ENCODE measurements around the gene ULBP1.
A peak's percentile ranks its signal among the peaks of the same experiment; 100 is the strongest.
"Not testable (repeated sequence)": the region's sequence is repeated elsewhere in the genome, so short reads cannot be mapped to it uniquely, and the experiment has no call there.

The ULBP1 gene

DNA sequence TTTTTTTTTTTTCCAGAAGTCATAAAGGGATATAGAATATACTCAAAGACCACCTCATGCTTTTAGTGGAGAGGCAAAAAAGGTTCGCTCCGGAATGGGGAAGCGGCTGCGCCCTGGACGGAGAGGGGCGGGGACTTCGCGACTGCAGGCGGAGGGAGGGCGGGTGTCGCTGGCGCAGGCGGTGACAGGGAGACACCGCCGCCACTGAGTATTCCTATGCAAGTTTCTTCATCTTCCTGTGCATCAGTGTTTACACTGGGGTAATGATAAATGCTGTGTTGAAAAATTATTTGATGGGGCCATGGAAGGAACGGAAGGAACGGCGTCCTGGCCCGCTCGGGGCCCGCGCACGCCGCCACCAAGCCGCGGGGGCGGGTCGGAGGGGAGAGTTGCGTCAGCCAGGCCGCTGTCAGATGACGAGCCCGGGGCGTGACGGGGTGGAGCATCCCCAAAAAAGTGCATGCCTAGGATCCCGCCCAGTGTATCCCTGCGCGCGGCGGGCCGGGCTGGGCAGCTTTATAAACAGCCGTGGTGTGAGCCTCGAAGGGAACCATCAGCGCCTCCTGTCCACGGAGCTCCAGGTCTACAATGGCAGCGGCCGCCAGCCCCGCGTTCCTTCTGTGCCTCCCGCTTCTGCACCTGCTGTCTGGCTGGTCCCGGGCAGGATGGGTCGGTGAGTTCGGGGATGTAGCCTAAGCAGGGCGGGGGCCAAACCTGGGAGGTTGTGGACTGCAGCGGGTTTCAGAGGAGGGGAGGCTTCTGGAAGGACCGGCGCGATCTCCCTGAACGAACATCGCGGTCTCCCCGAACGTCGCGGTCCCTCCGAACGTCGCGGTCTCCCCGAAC lies at the start of gene ULBP1:
ULBP1 (plus strand) TSS at position 482 of the 846 bp plus-strand sequence; CDS start at position 589, 107 bp downstream.
- DNase-seq: peak; percentile 84 to 91
- no peaks in the 10 kb centered on the region for H3K36me3 ChIP-seq
- TF ChIP-seq CTCF (IDR thresholded peaks at IDR 0.05): no peak
- H3K4me3 ChIP-seq: peak within 1 kb of the TSS; percentile 45 to 54
- no peaks in the 10 kb centered on the region for H3K9me3 ChIP-seq
- H3K27ac ChIP-seq: no peak within 1 kb of the TSS
- peaks cover 0 to 81% of the 10 kb centered on the region in 2 donors for H3K27me3 ChIP-seq
- intact Hi-C loops (cut with DNase I; ENCODE audit: low total_unique reads): loop anchor here (2.0 kb wide), 1 partner anchor 25 kb away; no protein-coding TSS in a partner anchor
- H3K4me1 ChIP-seq: peaks cover 0 to 28% (median 26%) of the 10 kb centered on the region in 4 donors

DNA sequence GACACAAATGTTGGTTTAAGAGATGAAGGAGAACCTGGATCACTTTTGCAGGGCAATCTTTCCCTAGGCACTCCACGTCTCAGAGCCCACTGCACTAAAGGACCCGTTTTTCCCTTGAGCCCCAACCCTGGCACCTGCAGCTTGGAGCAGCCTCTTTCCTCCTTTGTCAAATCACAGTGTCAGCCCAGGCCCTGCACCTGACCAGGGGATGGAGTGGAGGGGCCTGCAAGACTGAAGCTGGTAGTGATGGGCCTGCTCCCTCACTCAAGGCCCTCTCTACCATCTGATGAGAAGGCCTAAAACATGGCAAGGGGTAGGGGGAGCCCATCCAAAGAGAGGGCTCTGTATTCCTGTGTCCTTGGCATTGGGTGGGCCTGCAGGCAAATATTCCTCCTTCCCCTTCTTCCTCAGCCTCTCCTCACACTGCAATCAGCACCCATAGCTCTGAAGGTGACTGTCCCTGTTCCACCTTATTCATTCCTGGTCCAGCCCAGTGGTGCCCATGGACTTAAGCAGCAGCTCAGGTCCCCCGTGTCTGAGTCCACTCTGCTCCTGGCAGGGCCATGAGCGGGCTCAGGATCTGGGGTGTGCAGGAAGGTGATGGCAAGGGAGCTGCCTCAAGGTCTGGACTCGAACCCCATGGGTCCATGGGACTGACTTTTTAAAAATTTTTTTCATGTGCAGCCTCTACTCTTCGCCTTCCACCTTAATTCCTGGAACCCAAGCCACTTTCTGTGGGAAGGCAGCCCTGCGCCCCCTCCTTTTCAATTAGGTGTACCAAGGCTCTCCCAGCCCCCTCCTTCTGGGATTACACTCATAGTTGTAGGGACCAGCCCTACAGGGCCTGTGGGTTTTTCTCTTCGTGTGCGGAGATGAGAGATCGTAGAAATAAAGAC lies 47.5 kb upstream of the ULBP1 start:
- H3K9me3 ChIP-seq: no peaks in the 10 kb centered on the region
- H3K4me3 ChIP-seq: no peak overlapping the region
- no peaks in the 10 kb centered on the region for H3K4me1 ChIP-seq
- no peak overlapping the region for H3K27ac ChIP-seq
- TF ChIP-seq CTCF (IDR thresholded peaks at IDR 0.05): no peak
- peak in 1 of 2 donors; percentile 41 for DNase-seq
- intact Hi-C loops (cut with DNase I; ENCODE audit: low total_unique reads): no loop called here
- no peaks in the 10 kb centered on the region for H3K27me3 ChIP-seq
- no peaks in the 10 kb centered on the region for H3K36me3 ChIP-seq

GRCh38 chr6:149917679-149918078 lies 46.1 kb upstream of the ULBP1 start:
- no peak overlapping the region for H3K4me3 ChIP-seq
- no peak overlapping the region for H3K27ac ChIP-seq
- peak in 1 of 2 donors; percentile 40 for DNase-seq
- H3K4me1 ChIP-seq: peaks cover 0 to 6% (median 4%) of the 10 kb centered on the region in 4 donors
- no peaks in the 10 kb centered on the region for H3K9me3 ChIP-seq
- intact Hi-C loops (cut with DNase I; ENCODE audit: low total_unique reads): no loop called here
- no peak for TF ChIP-seq CTCF (IDR thresholded peaks at IDR 0.05)
- H3K27me3 ChIP-seq: no peaks in the 10 kb centered on the region
- no peaks in the 10 kb centered on the region for H3K36me3 ChIP-seq

DNA sequence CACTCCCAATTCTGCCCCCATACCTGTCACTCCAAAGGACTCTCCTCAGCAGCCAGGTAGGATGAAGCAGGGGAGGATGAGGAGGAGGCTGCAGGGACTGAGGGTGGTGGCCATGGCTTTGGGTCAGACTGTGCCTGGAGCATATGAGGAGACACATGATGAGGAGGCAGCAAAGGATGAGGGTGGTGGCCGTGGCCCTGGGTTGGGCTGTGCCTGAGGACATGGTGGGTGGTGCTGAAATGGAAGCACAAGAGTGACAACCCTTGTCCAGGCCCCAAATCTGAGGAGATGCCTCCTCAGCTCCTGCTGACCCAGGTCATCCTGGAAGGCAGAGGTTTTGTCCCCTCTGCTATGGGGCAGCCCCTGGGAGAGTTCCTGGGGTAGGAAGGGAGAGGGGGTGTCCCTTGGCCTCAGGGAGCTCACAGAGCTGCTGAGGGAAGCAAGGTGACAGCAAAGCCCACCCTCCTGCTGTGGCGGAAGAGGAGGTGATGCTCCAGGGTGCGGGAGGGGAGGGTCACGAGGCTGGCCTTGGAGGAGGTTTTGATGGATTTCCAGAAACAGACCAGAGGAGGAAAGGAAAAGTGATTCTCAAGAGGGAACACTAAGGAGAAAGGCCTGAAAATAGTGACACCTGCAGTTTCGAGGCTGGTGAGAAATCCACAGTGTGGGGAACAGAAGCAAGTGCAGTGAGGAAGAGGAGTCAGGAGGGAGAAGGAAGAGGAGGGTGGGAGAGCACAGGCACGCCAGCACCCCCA lies 45.4 kb upstream of the ULBP1 start:
- peaks cover 0 to 12% (median 7%) of the 10 kb centered on the region in 4 donors for H3K4me1 ChIP-seq
- H3K4me3 ChIP-seq: no peak overlapping the region
- H3K27me3 ChIP-seq: no peaks in the 10 kb centered on the region
- no peak overlapping the region for H3K27ac ChIP-seq
- H3K36me3 ChIP-seq: no peaks in the 10 kb centered on the region
- intact Hi-C loops (cut with DNase I; ENCODE audit: low total_unique reads): no loop called here
- TF ChIP-seq CTCF (IDR thresholded peaks at IDR 0.05): no peak
- no peaks in the 10 kb centered on the region for H3K9me3 ChIP-seq
- no peak for DNase-seq

DNA sequence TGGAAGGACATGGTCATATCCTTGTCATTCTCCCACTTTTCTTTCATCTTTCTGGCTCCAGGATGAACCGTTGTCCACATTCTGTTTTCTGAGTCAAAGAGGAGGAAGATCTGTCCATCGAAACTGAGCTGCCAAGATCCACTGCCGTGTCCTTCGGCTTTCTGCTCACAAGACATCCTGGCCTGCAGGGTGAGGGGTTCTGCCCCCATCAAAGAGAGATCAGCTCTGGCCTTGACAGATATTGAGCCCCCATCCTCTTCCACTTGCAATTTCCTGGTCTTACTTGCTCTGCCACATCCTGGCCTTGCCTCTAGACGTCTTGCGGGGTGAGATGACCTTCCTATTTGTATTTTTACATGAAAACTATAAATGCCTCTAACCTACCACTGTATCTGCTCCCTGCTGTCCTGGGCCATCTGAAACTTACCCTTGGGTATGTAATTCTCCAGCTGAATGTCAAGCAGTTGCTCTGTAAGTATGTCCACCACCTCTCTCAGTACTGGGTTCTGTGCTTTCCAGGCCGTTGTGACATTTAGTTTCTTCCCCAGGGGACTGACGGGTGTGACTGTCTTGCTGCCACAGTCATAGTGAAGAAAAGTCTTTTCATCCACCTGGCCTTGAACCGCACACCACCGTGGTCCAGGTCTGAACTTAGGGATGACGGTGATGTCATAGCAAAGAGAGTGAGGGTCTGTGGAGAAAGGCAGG lies 44.5 kb upstream of the ULBP1 start:
- H3K9me3 ChIP-seq; H3K27ac ChIP-seq; H3K36me3 ChIP-seq; H3K27me3 ChIP-seq; H3K4me3 ChIP-seq; intact Hi-C loops (cut with DNase I; ENCODE audit: low total_unique reads): not testable (repeated sequence)
- DNase-seq: peak in 1 of 2 donors; percentile 20
- H3K4me1 ChIP-seq: peaks cover 0 to 17% (median 11%) of the 10 kb centered on the region in 4 donors

All from tibial artery (tissue), 4 donors.